Measurements from ENCODE around the gene FZD4.

FZD4 gene

GRCh38 chr11:86900162-86900561, 55.0 kb downstream of the FZD4 start:
- no peaks in the 10 kb centered on the region for H3K9me3 ChIP-seq (ENCODE audit: control extremely low read depth in 1 of 5, control insufficient read depth in 4 of 5, insufficient read depth in 2 of 5, low read depth in 1 of 5, low read length in 4 of 5)
- CTCF ChIA-PET: no interaction called here
- H3K4me1 ChIP-seq (ENCODE audit: control extremely low read depth in 1 of 4, control insufficient read depth in 4 of 4, insufficient read depth in 4 of 4, low read length in 3 of 4): no peaks in the 10 kb centered on the region
- POLR2A ChIA-PET: no interaction called here
- no peak overlapping the region for H3K4me3 ChIP-seq (ENCODE audit: control insufficient read depth in 1 of 7, extremely low read depth in 1 of 7, insufficient read depth in 4 of 7, low read depth in 2 of 7, low read length in 6 of 7)
- DNase-seq: no peak
- no peaks in the 10 kb centered on the region for H3K36me3 ChIP-seq (ENCODE audit: control insufficient read depth in 4 of 4, insufficient read depth in 4 of 4, low read length in 3 of 4)
- WGBS (ENCODE audit: insufficient coverage): no CpG with 5 or more reads among the region's 3 CpGs
- H3K27me3 ChIP-seq (replicated peaks in 2 of 5; ENCODE audit: control insufficient read depth in 4 of 5, insufficient read depth in 5 of 5, low read length in 4 of 5): no peaks in the 10 kb centered on the region
- no peak overlapping the region for H3K27ac ChIP-seq (ENCODE audit: insufficient read depth in 1 of 2, low read depth in 1 of 2, low read length in 2 of 2, poor library complexity in 1 of 2, severe bottlenecking in 2 of 2)

GRCh38 chr11:86898689-86899088, 56.5 kb downstream of the FZD4 start:
- no peak overlapping the region for H3K4me3 ChIP-seq (ENCODE audit: control insufficient read depth in 1 of 7, extremely low read depth in 1 of 7, insufficient read depth in 4 of 7, low read depth in 2 of 7, low read length in 6 of 7)
- no peak overlapping the region for H3K27ac ChIP-seq (ENCODE audit: insufficient read depth in 1 of 2, low read depth in 1 of 2, low read length in 2 of 2, poor library complexity in 1 of 2, severe bottlenecking in 2 of 2)
- no peaks in the 10 kb centered on the region for H3K27me3 ChIP-seq (replicated peaks in 2 of 5; ENCODE audit: control insufficient read depth in 4 of 5, insufficient read depth in 5 of 5, low read length in 4 of 5)
- ChIA-PET CTCF (no interaction called here), POLR2A (no interaction called here)
- no peaks in the 10 kb centered on the region for H3K9me3 ChIP-seq (ENCODE audit: control extremely low read depth in 1 of 5, control insufficient read depth in 4 of 5, insufficient read depth in 2 of 5, low read depth in 1 of 5, low read length in 4 of 5)
- WGBS (ENCODE audit: insufficient coverage): no CpG with 5 or more reads among the region's 1 CpG
- no peaks in the 10 kb centered on the region for H3K36me3 ChIP-seq (ENCODE audit: control insufficient read depth in 4 of 4, insufficient read depth in 4 of 4, low read length in 3 of 4)
- H3K4me1 ChIP-seq (ENCODE audit: control extremely low read depth in 1 of 4, control insufficient read depth in 4 of 4, insufficient read depth in 4 of 4, low read length in 3 of 4): no peaks in the 10 kb centered on the region
- no peak for DNase-seq

GRCh38 chr11:86896441-86896841, 58.8 kb downstream of the FZD4 start:
- CTCF ChIA-PET: no interaction called here
- Histone ChIP-seq H3K4me3 (ENCODE audit: control insufficient read depth in 1 of 7, extremely low read depth in 1 of 7, insufficient read depth in 4 of 7, low read depth in 2 of 7, low read length in 6 of 7) (no peak overlapping the region), H3K4me1 (ENCODE audit: control extremely low read depth in 1 of 4, control insufficient read depth in 4 of 4, insufficient read depth in 4 of 4, low read length in 3 of 4) (no peaks in the 10 kb centered on the region), H3K27me3 (replicated peaks in 2 of 5; ENCODE audit: control insufficient read depth in 4 of 5, insufficient read depth in 5 of 5, low read length in 4 of 5) (no peaks in the 10 kb centered on the region), H3K27ac (ENCODE audit: insufficient read depth in 1 of 2, low read depth in 1 of 2, low read length in 2 of 2, poor library complexity in 1 of 2, severe bottlenecking in 2 of 2) (no peak overlapping the region), H3K9me3 (ENCODE audit: control extremely low read depth in 1 of 5, control insufficient read depth in 4 of 5, insufficient read depth in 2 of 5, low read depth in 1 of 5, low read length in 4 of 5) (no peaks in the 10 kb centered on the region), H3K36me3 (ENCODE audit: control insufficient read depth in 4 of 4, insufficient read depth in 4 of 4, low read length in 3 of 4) (no peaks in the 10 kb centered on the region)
- POLR2A ChIA-PET: no interaction called here
- 93% methylated on average over 5 of the region's 5 CpGs for WGBS (ENCODE audit: insufficient coverage)
- DNase-seq: no peak
